HT1080 (cell line): ENCODE measurements around the gene NKX2-3. TPM values are rescaled to one million over a fixed set of nuclear protein-coding genes. Genes with fewer than 3 reads are reported as not detected.

Experiments
- DNase-seq: peaks from one replicate; pipeline ENCODE4 v3.0.0-alpha.2; 2015; ENCODE audit warnings: low read depth
- total RNA-seq: library from RNA; depleted of rRNA; stranded (reverse); fragments of >200 nt; shearing (Covaris generic); gene quantifications from 2 replicates; pipeline ENCODE4 v1.2.3, GENCODE V29; 2014; rRNA removed

Gene NKX2-3
- total RNA-seq, 1 experiment from 2014 or later, result not detected

- DNase-seq, result no peak
These were observed 41.0 kb downstream of the NKX2-3 start for GRCh38 chr10:99573790-99574189.

- DNase-seq, result no peak
These were observed 47.2 kb downstream of the NKX2-3 start for GRCh38 chr10:99579971-99580370.

- DNase-seq, result no peak
These were observed 49.6 kb downstream of the NKX2-3 start for GRCh38 chr10:99582255-99582770.

GRCh38 chr10:99583687-99584086 lies 50.9 kb downstream of the NKX2-3 start:
- no peak for DNase-seq

Other genes with a start within 250 kb of the NKX2-3 start
- not detected in 2 replicates for gene CNNM1, start 203.6 kb upstream of the NKX2-3 start, total RNA-seq
- 33.9 and 43.9 TPM in 2 replicates for gene GOT1, start 102.3 kb upstream of the NKX2-3 start, total RNA-seq
- 15.0 and 19.2 TPM in 2 replicates for gene SLC25A28, start 87.5 kb downstream of the NKX2-3 start, total RNA-seq
- gene ENTPD7, start 126.6 kb downstream of the NKX2-3 start, total RNA-seq, result 14.6 and 15.0 TPM in 2 replicates
- 38.4 and 41.4 TPM in 2 replicates for gene COX15, start 199.2 kb downstream of the NKX2-3 start, total RNA-seq
- 25.6 and 26.4 TPM in 2 replicates for gene CUTC, start 199.3 kb downstream of the NKX2-3 start, total RNA-seq
- 0.80 and 0.90 TPM in 2 replicates for gene ABCC2, start 249.7 kb downstream of the NKX2-3 start, total RNA-seq